GM21619 (cell line): ENCODE data around the gene GSAP.
"Not testable (repeated sequence)": the region's sequence is repeated elsewhere in the genome, so short reads cannot be mapped to it uniquely, and the experiment has no call there.

ENCODE experiments used
- ATAC-seq: cut with Tn5 transposase; IDR thresholded peaks from one replicate; pipeline ENCODE4 v1.9.1; 2021; ENCODE audit not compliant: unreplicated experiment

GSAP gene

GRCh38 chr7:77360969-77361368 lies 55.2 kb downstream of the GSAP start:
- no peak for ATAC-seq

- ATAC-seq: no peak
Measured at GRCh38 chr7:77360104-77360503, 56.0 kb downstream of the GSAP start.

GRCh38 chr7:77359599-77359998 lies 56.5 kb downstream of the GSAP start:
- no peak for ATAC-seq

GRCh38 chr7:77354914-77355313 lies 61.2 kb downstream of the GSAP start:
- no peak for ATAC-seq

GRCh38 chr7:77354484-77354883 lies 61.7 kb downstream of the GSAP start:
- ATAC-seq: no peak

- ATAC-seq: no peak
Measured at GRCh38 chr7:77353911-77354310, 62.2 kb downstream of the GSAP start.

- ATAC-seq: no peak
Measured at GRCh38 chr7:77353407-77353721, 62.8 kb downstream of the GSAP start.

GRCh38 chr7:77352665-77353406 lies 63.3 kb downstream of the GSAP start:
- ATAC-seq: no peak

GRCh38 chr7:77351539-77352004 lies 64.6 kb downstream of the GSAP start:
- ATAC-seq: peak; percentile 95

GRCh38 chr7:77349141-77349540 lies 67.0 kb downstream of the GSAP start:
- no peak for ATAC-seq

GRCh38 chr7:77348371-77348813 lies 67.8 kb downstream of the GSAP start:
- no peak for ATAC-seq

GRCh38 chr7:77346441-77346840 lies 69.7 kb downstream of the GSAP start:
- ATAC-seq: no peak

GRCh38 chr7:77345426-77345825 lies 70.7 kb downstream of the GSAP start:
- not testable (repeated sequence) for ATAC-seq

- no peak for ATAC-seq
Measured at GRCh38 chr7:77339726-77340125, 76.4 kb downstream of the GSAP start.

- no peak for ATAC-seq
Measured at GRCh38 chr7:77338883-77339629, 77.1 kb downstream of the GSAP start.

GRCh38 chr7:77338260-77338659 lies 77.9 kb downstream of the GSAP start:
- ATAC-seq: no peak

GRCh38 chr7:77337456-77337990 lies 78.6 kb downstream of the GSAP start:
- ATAC-seq: no peak

- ATAC-seq: no peak
Measured at GRCh38 chr7:77335581-77335980, 80.6 kb downstream of the GSAP start.

- not testable (repeated sequence) for ATAC-seq
Measured at GRCh38 chr7:77334039-77334438, 82.1 kb downstream of the GSAP start.

GRCh38 chr7:77331938-77332695 lies 84.0 kb downstream of the GSAP start:
- ATAC-seq: peak; percentile 77

GRCh38 chr7:77330169-77330882 lies 85.8 kb downstream of the GSAP start:
- peak; percentile 56 for ATAC-seq
